HG03039 (cell line): ENCODE measurements around the gene AHRR.
"Not testable (repeated sequence)": the region's sequence is repeated elsewhere in the genome, so short reads cannot be mapped to it uniquely, and the experiment has no call there.

Experiments
- ATAC-seq: cut with Tn5 transposase; IDR thresholded peaks from one replicate; pipeline ENCODE4 v1.9.1; 2021; ENCODE audit warnings: mild to moderate bottlenecking, moderate library complexity; ENCODE audit not compliant: unreplicated experiment

AHRR gene

GRCh38 chr5:407051-407450, 85.5 kb downstream of the AHRR start:
- no peak for ATAC-seq

DNA sequence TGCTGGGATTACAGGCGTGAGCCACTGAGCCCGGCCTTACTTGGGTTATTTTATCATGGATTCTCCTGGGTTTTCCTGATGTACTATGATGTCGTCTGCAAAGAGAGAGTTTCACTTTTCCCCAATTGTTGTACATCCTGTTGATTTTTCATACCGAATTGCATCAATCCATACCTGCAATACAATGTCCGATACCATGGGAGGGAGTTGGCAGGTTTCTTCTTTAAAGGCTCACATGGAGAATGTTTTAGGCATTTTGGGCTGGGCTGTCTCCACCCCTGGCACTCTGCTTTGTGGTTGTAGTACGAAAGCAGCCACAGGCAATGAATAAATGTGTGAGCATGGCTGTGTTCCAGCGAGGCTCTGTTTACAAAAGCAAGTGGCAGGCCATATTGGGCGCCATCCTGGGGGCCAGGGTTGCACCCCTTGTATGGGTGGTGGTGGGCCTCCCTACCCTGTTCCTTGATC, 86.3 kb downstream of the AHRR start:
- ATAC-seq: no peak

DNA sequence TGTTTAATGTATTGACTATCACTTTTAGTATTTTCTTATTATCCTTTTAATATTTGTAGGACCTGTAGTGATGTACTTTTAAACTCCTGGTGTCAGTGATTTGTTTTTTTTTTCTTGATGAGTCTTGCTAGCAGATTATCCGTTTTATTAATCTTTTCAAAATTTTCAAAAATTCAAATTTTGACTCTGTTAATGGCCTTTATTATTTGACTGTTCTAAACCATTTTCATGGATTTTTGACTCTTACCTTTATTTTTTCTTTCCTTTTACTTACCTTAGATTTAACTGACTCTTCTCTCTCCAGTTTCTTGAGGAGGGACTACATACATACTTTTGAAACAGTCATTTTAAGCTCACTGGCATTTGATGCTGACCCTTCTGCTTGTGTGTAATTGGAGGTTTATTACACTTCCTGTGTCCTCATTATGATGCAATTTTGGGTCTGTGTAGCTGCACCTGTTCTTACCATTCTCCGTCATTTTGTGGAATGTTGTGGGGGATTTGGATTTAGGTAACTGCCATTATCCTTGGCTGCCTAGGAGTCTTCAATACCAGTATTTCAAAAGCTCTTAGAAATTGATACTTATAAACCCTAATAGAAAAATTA, 89.5 kb downstream of the AHRR start:
- no peak for ATAC-seq

- no peak for ATAC-seq
Observed at GRCh38 chr5:411728-412127, 90.2 kb downstream of the AHRR start.

GRCh38 chr5:414991-415927, 93.7 kb downstream of the AHRR start:
- not testable (repeated sequence) for ATAC-seq

DNA sequence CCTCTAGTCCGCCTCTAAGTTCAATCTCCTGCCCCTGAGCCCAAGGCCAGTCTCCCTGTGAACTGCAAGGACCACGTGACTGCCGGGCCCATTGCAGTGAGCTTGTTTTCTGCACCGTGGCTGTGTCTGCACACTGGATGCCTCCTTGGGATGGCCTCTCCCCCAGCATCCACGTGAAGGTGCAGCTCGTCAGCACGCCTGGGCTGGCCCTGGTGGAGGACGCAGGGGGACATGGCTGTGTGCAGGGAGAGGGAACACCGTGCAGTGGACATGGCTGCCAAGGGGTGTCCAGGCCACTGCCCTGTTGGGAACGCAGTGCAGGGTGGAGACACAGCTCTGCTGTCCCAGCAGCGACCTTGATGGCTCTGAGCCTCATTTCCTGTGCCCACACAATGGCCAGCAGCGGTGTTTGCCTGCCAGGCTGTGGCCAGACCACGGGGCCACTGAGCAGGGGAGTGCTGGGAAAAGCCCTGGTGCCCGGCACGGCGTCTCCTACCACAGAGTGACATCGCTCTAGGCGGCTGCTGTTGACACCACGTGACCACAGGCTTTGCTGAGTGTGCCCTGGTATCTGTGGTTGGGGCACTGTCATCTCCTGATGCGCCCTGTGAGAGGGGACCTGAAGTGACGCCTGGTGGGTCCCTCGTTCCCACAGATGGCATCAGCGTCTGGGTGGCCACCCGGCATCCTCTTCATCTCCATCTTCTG, 94.6 kb downstream of the AHRR start:
- no peak for ATAC-seq

DNA sequence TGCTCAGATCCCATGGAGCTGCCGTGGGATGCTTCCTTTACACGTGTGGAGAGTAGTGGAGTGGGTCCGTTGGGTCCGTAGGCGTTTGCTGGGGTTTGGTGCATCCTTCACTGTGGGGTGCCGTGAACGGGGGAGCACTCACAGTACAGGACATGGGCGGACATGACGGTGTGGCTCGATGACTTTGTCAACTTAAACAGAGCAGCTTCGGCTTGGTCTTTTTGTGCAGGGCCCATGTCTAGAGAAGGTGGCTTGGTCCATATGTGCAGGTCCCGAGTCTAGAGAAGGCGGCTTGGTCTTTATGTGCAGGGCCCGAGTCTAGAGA, 95.1 kb downstream of the AHRR start:
- no peak for ATAC-seq

- no peak for ATAC-seq
Observed at GRCh38 chr5:417301-418161, 96.0 kb downstream of the AHRR start.

DNA sequence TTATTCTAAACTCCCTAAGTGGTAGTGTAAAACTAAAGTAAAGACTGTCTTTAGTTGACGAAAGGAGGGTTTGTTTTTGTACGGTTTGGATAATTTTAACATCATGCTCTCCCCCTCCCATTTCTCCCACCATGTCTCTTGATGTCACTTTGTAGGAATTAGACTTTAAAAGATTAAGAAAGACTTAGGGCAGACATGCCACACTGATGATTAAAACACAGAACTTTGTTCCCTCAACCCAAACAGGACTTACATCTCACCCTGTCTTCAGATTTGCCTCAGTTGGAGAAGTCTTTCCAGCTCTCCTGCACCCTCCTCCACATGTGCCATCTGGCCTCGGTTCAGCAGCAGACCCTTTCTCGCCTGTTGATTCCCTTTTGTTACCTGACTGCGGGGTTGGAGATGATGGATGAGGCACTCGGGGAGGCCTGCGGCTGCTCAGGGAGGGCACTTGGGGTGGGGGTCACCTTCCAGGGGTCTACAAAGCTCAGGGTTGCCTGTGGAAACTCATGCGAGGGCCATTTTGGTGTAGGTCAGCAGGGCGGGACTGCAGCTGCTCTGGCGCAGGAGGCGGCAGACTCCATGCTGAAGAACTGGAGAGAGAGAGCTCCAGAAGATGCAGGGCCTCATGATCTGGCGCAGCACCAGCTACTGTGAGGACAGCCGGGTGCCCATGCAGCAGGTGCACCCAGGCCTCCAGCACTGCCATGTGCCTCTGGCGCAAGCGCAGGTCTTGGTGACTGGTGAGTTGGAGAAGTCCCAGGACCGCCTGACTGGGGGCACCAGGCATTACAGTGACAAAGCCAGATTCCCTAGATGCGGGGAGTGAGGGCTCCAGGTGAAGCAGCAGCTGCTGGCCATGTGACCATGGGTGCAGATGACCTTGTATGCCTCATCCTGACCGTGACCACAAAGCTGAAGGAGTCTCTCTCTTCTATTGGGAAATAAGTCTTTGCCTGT, 96.9 kb downstream of the AHRR start:
- ATAC-seq: no peak

DNA sequence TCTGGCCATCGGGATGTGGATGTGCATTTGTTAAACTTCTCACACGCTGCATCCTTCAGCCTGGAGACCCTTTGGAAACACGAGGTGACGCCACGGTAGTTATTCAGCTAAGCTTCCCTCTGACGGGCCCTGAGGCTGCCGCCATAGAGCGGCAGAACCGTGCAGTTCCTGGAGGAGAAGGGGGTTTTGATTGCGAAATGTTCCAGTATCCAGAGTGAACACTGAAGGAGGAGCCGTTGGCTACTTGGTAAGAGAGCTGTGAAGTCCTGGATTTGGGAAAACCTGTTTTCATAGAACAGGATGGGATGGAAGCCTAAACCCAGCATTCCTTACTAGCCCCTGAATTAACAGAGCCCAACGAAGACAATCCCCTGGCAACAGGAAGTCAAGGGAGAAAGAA, 98.5 kb downstream of the AHRR start:
- ATAC-seq: no peak

- ATAC-seq: no peak
Observed at GRCh38 chr5:420632-421286, 99.2 kb downstream of the AHRR start.

DNA sequence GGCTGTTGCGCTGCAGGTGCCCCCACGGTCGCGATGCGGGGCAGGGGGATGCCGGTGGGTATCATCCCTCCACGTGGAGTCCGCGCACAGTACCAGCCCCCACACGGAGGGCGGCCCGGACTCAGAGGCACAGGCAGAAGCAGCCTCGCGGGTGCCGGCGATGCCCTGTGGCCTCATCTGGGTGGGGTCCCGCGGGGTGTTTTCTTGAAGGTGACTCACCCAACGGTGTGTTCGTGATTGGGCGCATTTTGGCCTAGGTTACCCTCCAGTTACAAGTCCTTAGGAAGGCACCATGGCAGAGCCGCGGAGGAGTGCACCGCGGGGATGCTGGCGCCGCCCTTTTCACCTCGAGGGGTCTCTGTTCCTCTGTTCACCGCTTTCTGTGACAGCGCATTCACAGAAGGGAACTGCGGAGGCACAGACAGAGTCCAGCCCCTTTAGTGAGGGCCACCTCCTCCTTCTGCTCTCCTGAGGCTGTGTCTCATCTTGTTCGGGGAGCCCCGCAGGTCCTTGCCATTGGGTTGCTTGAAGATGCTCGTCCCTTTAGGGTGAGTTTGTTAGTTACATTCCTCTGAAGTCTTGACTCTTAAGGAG, 99.9 kb downstream of the AHRR start:
- no peak for ATAC-seq

- ATAC-seq: no peak
Observed at GRCh38 chr5:421901-422300, 100.4 kb downstream of the AHRR start.

- no peak for ATAC-seq
Observed at GRCh38 chr5:422323-423232, 101.1 kb downstream of the AHRR start.

DNA sequence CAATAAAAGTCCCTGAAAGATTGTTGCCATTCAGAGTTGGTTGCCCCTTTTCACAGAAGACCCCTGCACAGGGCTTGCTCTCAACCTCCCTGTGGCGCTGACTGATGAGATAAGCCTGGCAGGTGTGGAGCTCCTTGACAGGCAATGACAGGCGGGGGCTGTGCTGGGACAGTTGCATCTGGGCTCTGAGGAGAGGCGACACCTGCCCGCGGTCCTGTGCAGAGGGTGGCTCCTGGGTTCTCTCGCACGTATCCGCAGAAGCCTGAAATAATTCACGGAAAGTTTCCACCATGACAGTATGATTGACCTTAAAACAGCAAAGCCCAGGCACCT, 101.7 kb downstream of the AHRR start:
- no peak for ATAC-seq

DNA sequence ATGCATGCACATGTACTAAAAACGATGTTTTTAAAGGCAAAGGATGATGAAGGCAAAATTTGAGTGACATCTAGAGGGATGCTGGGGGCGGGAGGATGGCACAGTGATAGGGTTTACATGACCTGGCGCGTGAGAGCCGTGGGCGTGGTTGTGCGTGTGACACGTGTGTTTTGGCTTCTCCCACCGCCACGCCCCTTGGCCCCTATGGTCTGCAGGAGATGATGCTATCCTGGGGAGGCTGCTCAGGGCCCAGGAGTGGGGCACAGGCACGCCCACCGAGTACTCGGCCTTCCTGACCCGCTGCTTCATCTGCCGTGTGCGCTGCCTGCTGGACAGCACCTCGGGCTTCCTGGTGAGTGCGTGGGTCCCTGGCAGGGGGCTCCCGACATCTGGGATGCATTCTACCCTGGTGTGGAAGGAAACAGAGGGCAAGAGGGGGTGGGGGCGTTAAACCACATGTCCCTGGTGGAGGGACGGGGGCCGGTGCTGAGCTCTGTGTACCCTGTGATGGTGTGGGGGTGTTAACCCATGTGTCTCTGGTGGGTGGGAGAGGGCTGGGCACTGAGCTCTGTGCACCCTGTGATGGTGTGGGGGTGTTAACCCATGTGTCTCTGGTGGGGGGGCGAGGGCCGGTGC, 102.2 kb downstream of the AHRR start:
- ATAC-seq: no peak

- ATAC-seq: peak; percentile 73
Observed at GRCh38 chr5:424301-425110, 103.0 kb downstream of the AHRR start.
